Measurements from ENCODE around the gene SPTBN4.

DNA sequence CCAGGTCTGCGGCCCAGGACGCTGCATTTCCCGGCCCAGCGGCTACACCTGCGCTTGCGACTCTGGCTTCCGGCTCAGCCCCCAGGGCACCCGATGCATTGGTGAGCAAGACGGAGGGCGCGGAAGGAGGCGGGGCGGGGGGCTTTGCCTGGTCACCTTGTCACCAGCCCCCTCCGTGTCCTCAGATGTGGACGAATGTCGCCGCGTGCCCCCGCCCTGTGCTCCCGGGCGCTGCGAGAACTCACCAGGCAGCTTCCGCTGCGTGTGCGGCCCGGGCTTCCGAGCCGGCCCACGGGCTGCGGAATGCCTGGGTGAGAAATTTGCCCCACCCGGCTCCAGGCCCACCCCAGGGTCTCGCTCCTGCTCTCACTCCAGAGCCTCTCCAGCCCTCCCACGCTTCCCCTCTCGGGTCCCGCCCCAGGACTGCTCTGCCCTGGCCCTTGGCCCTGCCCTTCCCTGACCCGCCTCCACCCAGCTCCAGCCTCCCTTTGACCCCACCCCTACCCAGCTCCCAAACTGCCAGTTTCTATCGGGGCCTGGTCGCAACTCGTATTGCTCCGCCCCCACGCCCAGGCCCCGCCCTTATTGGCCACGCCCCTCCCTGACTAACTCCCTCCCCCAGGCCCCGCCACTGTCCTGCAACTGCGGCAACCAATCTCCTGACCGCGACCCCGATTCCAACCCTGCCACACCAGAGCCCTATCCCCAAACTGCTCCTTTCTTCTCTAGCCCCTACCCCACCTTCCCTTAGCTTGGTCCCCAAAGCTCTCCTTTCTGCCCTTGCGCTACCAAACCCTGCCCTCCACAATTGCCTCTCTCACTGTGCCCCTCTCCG, 143.0 kb downstream of the SPTBN4 start:
- TF ChIP-seq POLR2A (IDR thresholded peaks at IDR 0.05) (no peak), EP300 (IDR thresholded peaks at IDR 0.05) (no peak)

Measured in ovary (tissue), 1 donor.